Naive thymus-derived CD4-positive, alpha-beta T cell (primary cell): ENCODE measurements around the gene TRAF2. TPM values are rescaled to one million over a fixed set of nuclear protein-coding genes. Genes with fewer than 3 reads are reported as not detected.

Experiments
- ATAC-seq: fragments of 150-1000 bp; cut with Tn5 transposase; 2 replicates; pipeline ENCODE4 v1.10.0; 2021; ENCODE audit warnings: mild to moderate bottlenecking, moderate library complexity
- CTCF ChIA-PET: fragments of 350-600 bp; sonication (Branson Sonifier 250); formaldehyde crosslinking; loops from one replicate; lab custom pipeline; 2021; ENCODE audit warnings: antibody characterized with exemption; lab: Charles Lee
- POLR2A ChIA-PET: fragments of 350-600 bp; sonication (Branson Sonifier 250); formaldehyde crosslinking; loops from one replicate; lab custom pipeline; 2021; ENCODE audit warnings: antibody characterized with exemption, inconsistent platforms; lab: Charles Lee
- DNase-seq, 9 donors: peaks; one replicate each; pipeline versions ENCODE4 v3.0.0 to v3.0.0-alpha.2; 2020 to 2022; ENCODE audit warnings: mixed read lengths in 1 of 9
- H3K27ac ChIP-seq: one replicate; pipeline ENCODE4 v1.7.0; 2013; ENCODE audit warnings: mild to moderate bottlenecking, low read depth, low read length, moderate library complexity
- H3K27me3 ChIP-seq, 2 donors: one replicate each; pipeline ENCODE4 v1.7.0; 2013; ENCODE audit warnings: low read length in 2 of 2, mild to moderate bottlenecking in 2 of 2, moderate library complexity in 2 of 2; ENCODE audit not compliant: control insufficient read depth in 2 of 2, insufficient read depth in 2 of 2
- H3K36me3 ChIP-seq, 3 experiments: 1 replicate in 2 of 3; 2 replicates in 1 of 3; pipeline ENCODE4 v1.7.0; 2013; ENCODE audit warnings: low read length in 3 of 3, mild to moderate bottlenecking in 3 of 3, moderate library complexity in 1 of 3; ENCODE audit not compliant: insufficient read depth in 3 of 3, control insufficient read depth in 2 of 3
- H3K4me1 ChIP-seq, 2 donors: one replicate each; pipeline ENCODE4 v1.7.0; 2013; ENCODE audit warnings: low read length in 2 of 2, mild to moderate bottlenecking in 2 of 2, moderate library complexity in 1 of 2; ENCODE audit not compliant: control insufficient read depth in 2 of 2, insufficient read depth in 2 of 2
- H3K4me3 ChIP-seq: 2 replicates; pipeline ENCODE4 v1.7.0; 2013; ENCODE audit warnings: mild to moderate bottlenecking, low read length
- H3K9me3 ChIP-seq, 3 experiments: 1 replicate in 2 of 3; 2 replicates in 1 of 3; pipeline ENCODE4 v1.7.0; 2013; ENCODE audit warnings: low read length in 3 of 3; ENCODE audit not compliant: control insufficient read depth in 2 of 3
- H3K27ac Mint-ChIP-seq, 9 donors: one replicate each; pipeline ENCODE4 v1.8.0; 2020 to 2022; ENCODE audit warnings: mixed read lengths in 9 of 9, mild to moderate bottlenecking in 8 of 9, moderate library complexity in 5 of 9, inconsistent platforms in 2 of 9
- H3K27me3 Mint-ChIP-seq, 5 donors: one replicate each; pipeline ENCODE4 v1.8.0; 2021 to 2022; ENCODE audit warnings: mixed read lengths in 5 of 5, mild to moderate bottlenecking in 1 of 5
- H3K36me3 Mint-ChIP-seq, 5 donors: one replicate each; pipeline ENCODE4 v1.8.0; 2020 to 2022; ENCODE audit warnings: mixed read lengths in 5 of 5, mild to moderate bottlenecking in 3 of 5, inconsistent platforms in 1 of 5
- H3K4me1 Mint-ChIP-seq, 7 donors: one replicate each; pipeline ENCODE4 v1.8.0; 2020 to 2022; ENCODE audit warnings: mixed read lengths in 7 of 7, mild to moderate bottlenecking in 3 of 7, inconsistent platforms in 1 of 7
- H3K4me3 Mint-ChIP-seq, 10 donors: one replicate each; pipeline ENCODE4 v1.8.0; 2020 to 2022; ENCODE audit warnings: mild to moderate bottlenecking in 10 of 10, mixed read lengths in 10 of 10, moderate library complexity in 6 of 10, inconsistent platforms in 2 of 10
- H3K9me3 Mint-ChIP-seq, 11 donors: one replicate each; pipeline ENCODE4 v1.8.0; 2020 to 2022; ENCODE audit warnings: mixed read lengths in 11 of 11, mild to moderate bottlenecking in 4 of 11, inconsistent platforms in 1 of 11, moderate library complexity in 1 of 11
- intact Hi-C, 2 donors: fragments of 100-400 bp; cut with micrococcal nuclease; formaldehyde crosslinking; loops; one replicate each; pipeline ENCODE4 v1.15.1; 2023
- polyA plus RNA-seq, 2 donors: library from polyadenylated mRNA; unstranded; fragments of 300-500 nt; fragmentation: Illumina TruSeq; gene quantifications; one replicate each; pipeline ENCODE4 v1.2.3, GENCODE V29; 2021
- total RNA-seq, 6 experiments: library from RNA in 5 of 6; stranded (reverse) in 5 of 6; gene quantifications; 1 replicate in 5 of 6; 2 replicates in 1 of 6; pipeline ENCODE4 v1.2.3 and lab custom pipeline; 2021 to 2026

The TRAF2 gene
- total and polyA plus RNA-seq, 7 experiments from 2014 or later = 11.9 to 72.8 (median 29.1) TPM

GRCh38 chr9:136951541-136952320, 65.4 kb downstream of the TRAF2 start, which contains the start of gene LCN12:
LCN12 (plus strand) TSS chr9:136952273; CDS start chr9:136952328, 55 bp downstream.
- POLR2A ChIA-PET = interaction anchor here (1.0 to 1.7 kb wide), 2 partner anchors 8 to 153 kb away, joined by 3 to 4 read pairs; no protein-coding TSS in a partner anchor

GRCh38 chr9:136952321-136952850, 66.1 kb downstream of the TRAF2 start:
- intact Hi-C loops = loop anchor here in 1 of 2 donors (5.0 kb wide), 1 partner anchor 40 kb away; the partner anchor contains the start of gene PAXX
- Mint-ChIP-seq H3K27me3 (no peaks in the 10 kb centered on the region), H3K36me3 (no peaks in the 10 kb centered on the region), H3K4me3 (no peak overlapping the region), H3K27ac (no peak overlapping the region), H3K4me1 (peaks cover 0 to 13% (median 0%) of the 10 kb centered on the region in 7 donors), H3K9me3 (peaks cover 0 to 7% (median 0%) of the 10 kb centered on the region in 11 donors)
- Histone ChIP-seq H3K9me3 (no peaks in the 10 kb centered on the region), H3K27ac (no peak overlapping the region), H3K27me3 (no peaks in the 10 kb centered on the region), H3K4me1 (peaks cover 0 to 10% of the 10 kb centered on the region in 2 donors), H3K4me3 (no peak overlapping the region), H3K36me3 (no peaks in the 10 kb centered on the region)
- ChIA-PET CTCF (no interaction called here), POLR2A (interaction anchor here (0.6 kb wide), 1 partner anchor 106 kb away, joined by 3 read pairs; no protein-coding TSS in a partner anchor)
- ATAC-seq = no peak
- peak in 1 of 9 donors; percentile 4 for DNase-seq

More at GRCh38 chr9:136951541-136952320, 65.4 kb downstream of the TRAF2 start, which contains the start of gene LCN12:
- no peaks in the 10 kb centered on the region for H3K9me3 ChIP-seq
- H3K4me1 ChIP-seq = peaks cover 0 to 10% of the 10 kb centered on the region in 2 donors
- Mint-ChIP-seq H3K27me3 (no peaks in the 10 kb centered on the region), H3K36me3 (no peaks in the 10 kb centered on the region), H3K27ac (peak within 1 kb of the TSS in 1 of 9 donors; percentile 85), H3K4me3 (peak within 1 kb of the TSS in 1 of 10 donors; percentile 74), H3K4me1 (peaks cover 0 to 13% (median 0%) of the 10 kb centered on the region in 7 donors), H3K9me3 (peaks cover 0 to 6% (median 0%) of the 10 kb centered on the region in 11 donors)
- no peaks in the 10 kb centered on the region for H3K36me3 ChIP-seq
- CTCF ChIA-PET = no interaction called here
- DNase-seq (peak in 1 of 9 donors; percentile 5), ATAC-seq (no peak)
- no peak within 1 kb of the TSS for H3K4me3 ChIP-seq
- H3K27ac ChIP-seq = no peak within 1 kb of the TSS
- intact Hi-C loops = loop anchor here in 1 of 2 donors (5.0 kb wide), 1 partner anchor 41 kb away; the partner anchor contains the start of gene PAXX
- H3K27me3 ChIP-seq = no peaks in the 10 kb centered on the region

GRCh38 chr9:136952876-136953770, 66.8 kb downstream of the TRAF2 start:
- H3K4me1 ChIP-seq = peaks cover 0 to 11% of the 10 kb centered on the region in 2 donors
- H3K4me3 ChIP-seq = no peak overlapping the region
- DNase-seq (peak in 1 of 9 donors; percentile 7), ATAC-seq (no peak)
- H3K27me3 ChIP-seq = no peaks in the 10 kb centered on the region
- H3K9me3 Mint-ChIP-seq = peaks cover 0 to 7% (median 0%) of the 10 kb centered on the region in 11 donors
- CTCF ChIA-PET = interaction anchor here (0.9 kb wide), 1 partner anchor 76 kb away, joined by 3 read pairs; no protein-coding TSS in a partner anchor
- intact Hi-C loops = loop anchor here in 1 of 2 donors (5.0 kb wide), 1 partner anchor 39 kb away; the partner anchor contains the start of gene PAXX
- no peaks in the 10 kb centered on the region for H3K36me3 Mint-ChIP-seq
- POLR2A ChIA-PET = interaction anchor here (0.6 kb wide), 1 partner anchor 106 kb away, joined by 3 read pairs; no protein-coding TSS in a partner anchor
- H3K27me3 Mint-ChIP-seq = no peaks in the 10 kb centered on the region
- no peak overlapping the region for H3K27ac ChIP-seq
- peaks cover 0 to 11% (median 0%) of the 10 kb centered on the region in 7 donors for H3K4me1 Mint-ChIP-seq
- no peaks in the 10 kb centered on the region for H3K9me3 ChIP-seq
- H3K4me3 Mint-ChIP-seq = no peak overlapping the region
- H3K27ac Mint-ChIP-seq = no peak overlapping the region
- no peaks in the 10 kb centered on the region for H3K36me3 ChIP-seq

GRCh38 chr9:136953771-136954269, 67.5 kb downstream of the TRAF2 start:
- ChIA-PET CTCF (interaction anchor here (0.9 kb wide), 1 partner anchor 75 kb away, joined by 3 read pairs; no protein-coding TSS in a partner anchor), POLR2A (no interaction called here)
- Mint-ChIP-seq H3K27ac (no peak overlapping the region), H3K9me3 (peaks cover 0 to 7% (median 0%) of the 10 kb centered on the region in 11 donors), H3K27me3 (no peaks in the 10 kb centered on the region), H3K4me3 (no peak overlapping the region), H3K4me1 (peaks cover 0 to 12% (median 0%) of the 10 kb centered on the region in 7 donors), H3K36me3 (no peaks in the 10 kb centered on the region)
- Histone ChIP-seq H3K27me3 (no peaks in the 10 kb centered on the region), H3K27ac (no peak overlapping the region), H3K4me1 (peaks cover 0 to 18% of the 10 kb centered on the region in 2 donors), H3K36me3 (no peaks in the 10 kb centered on the region), H3K4me3 (no peak overlapping the region), H3K9me3 (no peaks in the 10 kb centered on the region)
- ATAC-seq (no peak), DNase-seq (no peak)
- intact Hi-C loops = loop anchor here in 1 of 2 donors (5.0 kb wide), 1 partner anchor 38 kb away; the partner anchor contains the start of gene PAXX

GRCh38 chr9:136954270-136955083, 68.2 kb downstream of the TRAF2 start:
- Histone ChIP-seq H3K4me3 (no peak overlapping the region), H3K4me1 (peaks cover 0 to 24% of the 10 kb centered on the region in 2 donors), H3K36me3 (no peaks in the 10 kb centered on the region), H3K9me3 (no peaks in the 10 kb centered on the region), H3K27me3 (no peaks in the 10 kb centered on the region), H3K27ac (no peak overlapping the region)
- Mint-ChIP-seq H3K36me3 (no peaks in the 10 kb centered on the region), H3K4me1 (peaks cover 0 to 12% (median 0%) of the 10 kb centered on the region in 7 donors), H3K9me3 (peaks cover 0 to 7% (median 0%) of the 10 kb centered on the region in 11 donors), H3K27ac (peak overlapping the region in 1 of 9 donors; percentile 7), H3K4me3 (peak overlapping the region in 1 of 10 donors; percentile 25), H3K27me3 (no peaks in the 10 kb centered on the region)
- ATAC-seq (no peak), DNase-seq (no peak)
- CTCF ChIA-PET = interaction anchor here (0.9 kb wide), 1 partner anchor 74 kb away, joined by 3 read pairs; no protein-coding TSS in a partner anchor
- intact Hi-C loops = loop anchor here in 1 of 2 donors (5.0 kb wide), 1 partner anchor 38 kb away; the partner anchor contains the start of gene PAXX
- POLR2A ChIA-PET = no interaction called here
